Endodermal cell (in vitro differentiated cells): ENCODE data around the gene UBA52. TPM values are rescaled to one million over a fixed set of nuclear protein-coding genes. Genes with fewer than 3 reads are reported as not detected.

Experiments used
- DNase-seq: peaks from one replicate; pipeline ENCODE4 v3.0.0-alpha.2; 2017
- H3K27ac ChIP-seq: 2 replicates; pipeline ENCODE4 v1.5.1; 2013; ENCODE audit warnings: mild to moderate bottlenecking, low read depth, low read length, moderate library complexity
- H3K27me3 ChIP-seq: 2 replicates; pipeline ENCODE4 v1.6.1; 2013; ENCODE audit warnings: mild to moderate bottlenecking, low read length, moderate library complexity; ENCODE audit not compliant: insufficient read depth, control insufficient read depth, poor library complexity, severe bottlenecking
- H3K36me3 ChIP-seq: 2 replicates; pipeline ENCODE4 v1.7.0; 2013; ENCODE audit warnings: mild to moderate bottlenecking, low read length, moderate library complexity; ENCODE audit not compliant: control insufficient read depth, insufficient read depth
- H3K4me1 ChIP-seq: one replicate; pipeline ENCODE4 v1.7.0; 2013; ENCODE audit warnings: low read length; ENCODE audit not compliant: control insufficient read depth, insufficient read depth
- H3K4me3 ChIP-seq: 2 replicates; pipeline ENCODE4 v1.5.1; 2013; ENCODE audit warnings: mild to moderate bottlenecking, low read length, moderate library complexity
- H3K9ac ChIP-seq: 2 replicates; pipeline ENCODE4 v1.6.1; 2013; ENCODE audit warnings: mild to moderate bottlenecking, low read length, moderate library complexity; ENCODE audit not compliant: poor library complexity, severe bottlenecking; ENCODE audit errors: extremely low read depth
- H3K9me3 ChIP-seq: 2 replicates; pipeline ENCODE4 v1.6.1; 2013; ENCODE audit warnings: mild to moderate bottlenecking, low read length, moderate library complexity; ENCODE audit not compliant: control insufficient read depth
- H3K27ac Mint-ChIP-seq: 2 replicates; pipeline ENCODE4 v1.8.0; 2020; ENCODE audit warnings: mixed read lengths
- H3K27me3 Mint-ChIP-seq: 2 replicates; pipeline ENCODE4 v1.8.0; 2021; ENCODE audit warnings: mild to moderate bottlenecking, mixed read lengths; ENCODE audit not compliant: insufficient read depth
- H3K36me3 Mint-ChIP-seq: 2 replicates; pipeline ENCODE4 v1.8.0; 2020; ENCODE audit warnings: low read depth, mixed read lengths
- H3K4me1 Mint-ChIP-seq: 2 replicates; pipeline ENCODE4 v1.8.0; 2020; ENCODE audit warnings: mixed read lengths
- H3K4me3 Mint-ChIP-seq: 2 replicates; pipeline ENCODE4 v1.8.0; 2020; ENCODE audit warnings: mild to moderate bottlenecking, moderate library complexity, mixed read lengths
- H3K9me3 Mint-ChIP-seq: 2 replicates; pipeline ENCODE4 v1.8.0; 2020; ENCODE audit warnings: mild to moderate bottlenecking, mixed read lengths
- WGBS, 2 experiments: methylation state at CpG; one replicate each; pipeline versions ENCODE4 v1.1.5 to v1.1.7; 2013; ENCODE audit warnings: missing lambda C conversion rate in 2 of 2, mixed read lengths in 1 of 2; ENCODE audit not compliant: insufficient coverage in 1 of 2, insufficient read length in 1 of 2; 5-methylcytosine and 5-hydroxymethylcytosine counted together
- total RNA-seq, 2 donors: library from RNA; stranded (reverse); fragmentation: NEBNext Ultra II Directional in 1 of 2; extraction: Animal tissue kit (Norgen Biotek cat#: 25700) in 1 of 2; gene quantifications; 2 replicates in 1 of 2; 3 replicates in 1 of 2; pipeline ENCODE4 v1.2.1, GENCODE V29; 2021
- TF ChIP-seq, protein P1 (sequence below): fragments of 200-600 bp; sonication (generic); conservative IDR thresholded peaks from 2 replicates; pipeline ENCODE4 v1.5.0; 2021; ENCODE audit warnings: antibody characterized with exemption, mild to moderate bottlenecking

The UBA52 gene
- total RNA-seq, 2 donors from 2014 or later, result 1,143 to 1,222 TPM

DNA sequence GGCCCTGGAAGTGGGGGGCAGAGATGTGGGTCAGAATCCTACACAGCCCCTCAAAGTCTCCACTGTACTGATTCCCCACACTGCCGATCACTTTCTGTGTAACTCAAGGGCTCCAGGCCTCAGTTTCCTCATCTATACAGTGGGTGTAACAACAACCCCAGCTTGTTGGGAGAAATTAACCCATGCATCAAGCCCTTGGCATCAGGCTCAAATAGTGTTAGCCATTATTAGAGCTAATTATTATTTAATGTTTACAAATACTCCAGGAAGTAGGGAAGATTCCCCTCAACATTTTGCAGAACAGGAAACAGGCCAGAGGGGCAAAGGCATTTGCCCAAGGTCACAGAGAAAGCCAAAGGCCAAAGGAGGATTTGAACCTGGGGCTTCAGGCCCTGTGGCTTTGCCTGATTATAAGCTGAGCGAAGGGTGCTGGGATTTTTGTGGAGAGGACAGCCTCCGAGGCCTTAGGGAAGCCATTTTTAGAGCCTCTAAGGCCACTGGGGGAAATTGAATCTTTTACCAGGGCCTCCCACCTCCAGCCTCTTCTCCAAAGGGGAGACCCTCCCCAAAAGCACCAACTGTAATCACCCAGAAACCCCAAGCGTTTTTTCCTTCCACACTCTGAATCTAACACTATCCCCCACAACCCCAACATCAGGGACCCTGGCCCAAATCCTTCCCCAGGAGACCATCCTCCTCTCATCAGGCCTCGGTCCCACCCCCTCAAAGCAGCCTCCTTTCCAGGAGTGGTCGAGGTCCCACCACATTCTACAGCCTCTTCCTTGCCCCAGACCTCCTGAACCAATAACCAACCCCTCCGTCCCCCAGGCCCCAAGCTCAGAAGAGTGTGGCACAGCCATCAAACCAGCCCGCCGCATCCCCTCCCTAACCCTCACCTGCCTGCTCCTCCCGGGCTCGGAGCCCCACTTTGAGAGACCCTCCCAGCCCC, 29.4 kb upstream of the UBA52 start:
- H3K4me3 Mint-ChIP-seq, result peak overlapping the region; percentile 77
- whole genome bisulfite sequencing, 2 experiments, result 43 to 73% methylated on average over 3 to 8 of the region's 11 CpGs
- TF ChIP-seq, protein P1, sequence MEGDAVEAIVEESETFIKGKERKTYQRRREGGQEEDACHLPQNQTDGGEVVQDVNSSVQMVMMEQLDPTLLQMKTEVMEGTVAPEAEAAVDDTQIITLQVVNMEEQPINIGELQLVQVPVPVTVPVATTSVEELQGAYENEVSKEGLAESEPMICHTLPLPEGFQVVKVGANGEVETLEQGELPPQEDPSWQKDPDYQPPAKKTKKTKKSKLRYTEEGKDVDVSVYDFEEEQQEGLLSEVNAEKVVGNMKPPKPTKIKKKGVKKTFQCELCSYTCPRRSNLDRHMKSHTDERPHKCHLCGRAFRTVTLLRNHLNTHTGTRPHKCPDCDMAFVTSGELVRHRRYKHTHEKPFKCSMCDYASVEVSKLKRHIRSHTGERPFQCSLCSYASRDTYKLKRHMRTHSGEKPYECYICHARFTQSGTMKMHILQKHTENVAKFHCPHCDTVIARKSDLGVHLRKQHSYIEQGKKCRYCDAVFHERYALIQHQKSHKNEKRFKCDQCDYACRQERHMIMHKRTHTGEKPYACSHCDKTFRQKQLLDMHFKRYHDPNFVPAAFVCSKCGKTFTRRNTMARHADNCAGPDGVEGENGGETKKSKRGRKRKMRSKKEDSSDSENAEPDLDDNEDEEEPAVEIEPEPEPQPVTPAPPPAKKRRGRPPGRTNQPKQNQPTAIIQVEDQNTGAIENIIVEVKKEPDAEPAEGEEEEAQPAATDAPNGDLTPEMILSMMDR, result no peak
- H3K4me1 Mint-ChIP-seq, result peaks cover 9% of the 10 kb centered on the region
- DNase-seq, result peak; percentile 69
- Histone ChIP-seq H3K27me3 (no peaks in the 10 kb centered on the region), H3K9ac (peak overlapping the region; percentile 23), H3K4me3 (peak overlapping the region; percentile 80), H3K9me3 (no peaks in the 10 kb centered on the region), H3K36me3 (peaks cover 35% of the 10 kb centered on the region), H3K27ac (no peak overlapping the region), H3K4me1 (no peaks in the 10 kb centered on the region)
- peak overlapping the region; percentile 87 for H3K27ac Mint-ChIP-seq
- no peaks in the 10 kb centered on the region for H3K9me3 Mint-ChIP-seq
- H3K36me3 Mint-ChIP-seq, result peaks cover 40% of the 10 kb centered on the region
- H3K27me3 Mint-ChIP-seq, result no peaks in the 10 kb centered on the region

DNA sequence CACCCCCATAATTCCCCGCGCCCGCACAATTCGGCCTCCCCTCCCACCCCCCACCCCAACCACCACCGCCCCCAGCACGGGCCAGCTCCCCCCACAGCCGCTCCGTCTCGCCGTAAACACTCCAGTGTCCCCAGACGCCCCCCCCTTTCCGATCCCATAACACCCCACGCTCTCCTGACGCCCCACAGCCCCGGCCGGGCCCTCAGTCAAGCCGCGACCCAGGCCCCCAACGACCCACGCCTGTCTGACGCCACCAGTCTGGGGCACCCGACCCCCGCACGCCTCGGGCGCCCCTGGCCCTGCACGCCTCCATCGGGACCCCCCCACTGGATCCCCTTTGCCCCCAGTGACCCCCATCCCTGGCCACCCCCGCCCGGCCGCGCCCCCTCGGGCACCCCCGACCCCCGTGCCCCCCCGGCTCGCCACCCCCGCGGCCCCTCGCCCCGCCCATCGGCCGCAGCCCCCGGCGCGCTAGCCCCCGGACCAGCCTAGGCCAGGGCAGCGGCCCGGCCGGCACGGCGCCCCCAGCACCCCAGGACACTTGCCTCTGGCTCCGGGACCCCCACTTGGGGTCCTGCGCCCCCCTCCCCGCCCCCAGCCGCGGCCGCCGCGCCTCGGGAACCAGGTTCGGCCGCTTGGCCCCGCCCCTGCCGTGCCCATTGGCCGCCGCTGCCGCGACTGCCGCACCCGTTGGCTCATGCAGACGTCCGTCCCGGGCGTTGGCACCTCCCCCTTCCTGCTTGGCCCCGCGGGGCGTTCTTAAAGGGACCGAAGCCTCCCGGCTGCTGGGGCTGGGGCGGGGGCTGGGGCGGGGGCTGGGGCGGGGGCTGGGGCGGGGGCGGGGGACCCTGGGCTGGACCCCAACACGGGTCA, 28.5 kb upstream of the UBA52 start, which contains the start of gene FKBP8:
TSS of gene FKBP8 (minus strand) at position 633 of the 873 bp plus-strand sequence. CDS start 1,603 bp downstream, outside the sequence.
- WGBS, 2 experiments, result 0% methylated on average over 71 of the region's 86 CpGs; no CpG with 5 or more reads in 1 of the 2 experiments
- peaks cover 9% of the 10 kb centered on the region for H3K4me1 Mint-ChIP-seq
- Histone ChIP-seq H3K4me3 (peak within 1 kb of the TSS; percentile 80), H3K4me1 (no peaks in the 10 kb centered on the region), H3K9me3 (no peaks in the 10 kb centered on the region), H3K27me3 (no peaks in the 10 kb centered on the region), H3K27ac (no peak within 1 kb of the TSS), H3K9ac (peak within 1 kb of the TSS; percentile 23), H3K36me3 (peaks cover 29% of the 10 kb centered on the region)
- TF ChIP-seq, protein P1, result no peak
- peak; percentile 96 for DNase-seq
- H3K9me3 Mint-ChIP-seq, result no peaks in the 10 kb centered on the region
- H3K36me3 Mint-ChIP-seq, result peaks cover 31% of the 10 kb centered on the region
- H3K4me3 Mint-ChIP-seq, result peak within 1 kb of the TSS; percentile 77
- no peaks in the 10 kb centered on the region for H3K27me3 Mint-ChIP-seq
- peak within 1 kb of the TSS; percentile 90 for H3K27ac Mint-ChIP-seq

DNA sequence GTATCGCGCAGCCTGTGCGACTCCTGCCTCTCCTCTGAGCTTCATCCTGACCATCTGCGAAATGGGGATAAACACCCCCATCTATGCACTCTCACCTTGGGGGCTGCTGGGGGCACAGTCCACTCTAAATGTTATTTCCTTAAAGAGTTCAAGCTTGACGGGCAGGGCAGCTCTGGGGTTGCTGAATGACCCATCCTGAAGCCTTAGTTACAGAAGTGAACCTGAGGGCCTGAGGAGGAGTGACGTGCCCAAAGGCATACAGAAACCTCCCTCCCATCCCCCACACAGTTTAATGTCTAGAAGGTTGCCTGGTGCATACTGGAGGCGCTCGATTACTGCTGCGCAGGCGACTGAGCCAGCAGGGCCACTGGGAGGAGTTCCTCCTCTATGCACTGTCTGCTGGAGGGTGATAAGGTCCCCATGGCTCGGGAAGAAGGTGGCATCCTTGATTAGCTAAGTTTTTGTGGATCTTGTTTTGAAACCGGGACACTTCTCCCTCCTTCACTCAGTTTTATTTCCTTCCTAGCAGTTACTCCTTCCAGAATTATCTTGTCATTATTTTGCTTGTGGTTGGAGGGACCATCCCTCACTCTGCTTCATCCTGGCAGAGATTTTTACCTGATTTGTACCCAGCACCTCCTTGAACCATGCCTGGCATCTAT, 27.7 kb upstream of the UBA52 start:
- Mint-ChIP-seq H3K27me3 (no peaks in the 10 kb centered on the region), H3K36me3 (peaks cover 28% of the 10 kb centered on the region), H3K27ac (peak overlapping the region; percentile 90), H3K4me3 (peak overlapping the region; percentile 77), H3K4me1 (peaks cover 9% of the 10 kb centered on the region), H3K9me3 (no peaks in the 10 kb centered on the region)
- Histone ChIP-seq H3K27me3 (no peaks in the 10 kb centered on the region), H3K36me3 (peaks cover 29% of the 10 kb centered on the region), H3K4me3 (peak overlapping the region; percentile 67), H3K9me3 (no peaks in the 10 kb centered on the region), H3K9ac (no peak overlapping the region), H3K27ac (no peak overlapping the region), H3K4me1 (no peaks in the 10 kb centered on the region)
- 0 to 11% methylated on average over 1 to 12 of the region's 12 CpGs for WGBS, 2 experiments
- peak; percentile 84 for DNase-seq
- TF ChIP-seq, protein P1, result no peak
